ENCODE measurements around the gene FBXO42.
"Not testable (repeated sequence)": the region's sequence is repeated elsewhere in the genome, so short reads cannot be mapped to it uniquely, and the experiment has no call there.

FBXO42 gene

GRCh38 chr1:16218014-16218673 lies 134.1 kb downstream of the FBXO42 start:
- no peak for DNase-seq (ENCODE audit: low spot score)

GRCh38 chr1:16217061-16217785 lies 135.1 kb downstream of the FBXO42 start:
- DNase-seq (ENCODE audit: low spot score): peak; percentile 88

GRCh38 chr1:16215882-16216753 lies 136.2 kb downstream of the FBXO42 start:
- DNase-seq (ENCODE audit: low spot score): peak; percentile 89

GRCh38 chr1:16215240-16215639 lies 137.0 kb downstream of the FBXO42 start:
- not testable (repeated sequence) for DNase-seq (ENCODE audit: low spot score)

- DNase-seq (ENCODE audit: low spot score): not testable (repeated sequence)
Measured at GRCh38 chr1:16213544-16213943, 138.7 kb downstream of the FBXO42 start.

- no peak for DNase-seq (ENCODE audit: low spot score)
Measured at GRCh38 chr1:16213013-16213412, 139.3 kb downstream of the FBXO42 start.

- no peak for DNase-seq (ENCODE audit: low spot score)
Measured at GRCh38 chr1:16212251-16212961, 139.9 kb downstream of the FBXO42 start, which contains the start of gene ARHGEF19. Gene ARHGEF19 (minus strand): TSS chr1:16212652. CDS start chr1:16209054, 3,598 bp downstream.

- DNase-seq (ENCODE audit: low spot score): no peak
Measured at GRCh38 chr1:16211824-16212223, 140.5 kb downstream of the FBXO42 start.

- DNase-seq (ENCODE audit: low spot score): no peak
Measured at GRCh38 chr1:16210581-16210980, 141.7 kb downstream of the FBXO42 start.

- no peak for DNase-seq (ENCODE audit: low spot score)
Measured at GRCh38 chr1:16209847-16210407, 142.4 kb downstream of the FBXO42 start.

- DNase-seq (ENCODE audit: low spot score): no peak
Measured at GRCh38 chr1:16209132-16209846, 143.0 kb downstream of the FBXO42 start.

- DNase-seq (ENCODE audit: low spot score): no peak
Measured at GRCh38 chr1:16208270-16208987, 143.9 kb downstream of the FBXO42 start.

- DNase-seq (ENCODE audit: low spot score): no peak
Measured at GRCh38 chr1:16207318-16208269, 144.7 kb downstream of the FBXO42 start.

GRCh38 chr1:16206547-16207317 lies 145.5 kb downstream of the FBXO42 start:
- DNase-seq (ENCODE audit: low spot score): peak; percentile 95

GRCh38 chr1:16205891-16206546 lies 146.3 kb downstream of the FBXO42 start:
- no peak for DNase-seq (ENCODE audit: low spot score)

GRCh38 chr1:16205334-16205671 lies 147.0 kb downstream of the FBXO42 start:
- no peak for DNase-seq (ENCODE audit: low spot score)

- peak; percentile 70 for DNase-seq (ENCODE audit: low spot score)
Measured at GRCh38 chr1:16204634-16205333, 147.5 kb downstream of the FBXO42 start.

Data from HuH-7 (cell line).